Fibroblast of the aortic adventitia (primary cell): ENCODE measurements around the gene ATP6V0E1. TPM values are rescaled to one million over a fixed set of nuclear protein-coding genes. Genes with fewer than 3 reads are reported as not detected.

ENCODE experiments used
- DNase-seq: peaks from one replicate; pipeline ENCODE4 v3.0.0-alpha.2; 2010; ENCODE audit warnings: low read depth
- H3K4me3 ChIP-seq: 2 replicates; pipeline ENCODE4 v1.5.1; 2011; ENCODE audit warnings: low read depth, mild to moderate bottlenecking, control low read depth, low read length, moderate library complexity
- small RNA-seq: library from RNA; depleted of rRNA; stranded (forward); fragments of <200 nt; gene quantifications from one replicate; pipeline ENCODE3, GENCODE V24; 2012
- total RNA-seq: library from RNA; depleted of rRNA; stranded (reverse); fragments of >200 nt; gene quantifications from 2 replicates; pipeline ENCODE4 v1.2.3, GENCODE V29; 2012; ENCODE audit warnings: low replicate concordance
- TF ChIP-seq, protein P1 (sequence below): IDR thresholded peaks from 2 replicates; pipeline ENCODE4 v1.5.1; 2011; ENCODE audit warnings: mild to moderate bottlenecking, low read length, control low read depth, inconsistent platforms; ENCODE audit not compliant: insufficient read depth

The ATP6V0E1 gene
- total RNA-seq, 1 donor, result 229 TPM

DNA sequence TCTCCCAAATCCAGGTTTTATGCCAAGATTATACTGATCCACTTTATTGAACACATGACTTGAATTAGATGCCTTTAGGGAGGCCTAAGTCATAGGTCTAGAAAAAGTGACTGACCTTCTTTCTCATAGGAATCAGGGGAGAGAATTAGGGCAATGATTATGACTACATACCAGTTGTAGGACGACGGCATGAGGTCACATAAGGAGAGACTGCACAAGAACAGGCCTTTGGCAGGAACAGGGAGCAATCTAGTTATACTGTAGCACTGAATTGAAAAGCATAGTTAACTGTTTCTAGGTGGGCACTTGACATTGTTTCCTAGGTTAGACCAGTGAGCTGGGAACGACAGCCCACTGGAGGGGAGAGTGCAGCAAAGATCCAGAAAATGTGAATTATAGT is 95.3 kb downstream of the ATP6V0E1 start:
- TF ChIP-seq, protein P1, sequence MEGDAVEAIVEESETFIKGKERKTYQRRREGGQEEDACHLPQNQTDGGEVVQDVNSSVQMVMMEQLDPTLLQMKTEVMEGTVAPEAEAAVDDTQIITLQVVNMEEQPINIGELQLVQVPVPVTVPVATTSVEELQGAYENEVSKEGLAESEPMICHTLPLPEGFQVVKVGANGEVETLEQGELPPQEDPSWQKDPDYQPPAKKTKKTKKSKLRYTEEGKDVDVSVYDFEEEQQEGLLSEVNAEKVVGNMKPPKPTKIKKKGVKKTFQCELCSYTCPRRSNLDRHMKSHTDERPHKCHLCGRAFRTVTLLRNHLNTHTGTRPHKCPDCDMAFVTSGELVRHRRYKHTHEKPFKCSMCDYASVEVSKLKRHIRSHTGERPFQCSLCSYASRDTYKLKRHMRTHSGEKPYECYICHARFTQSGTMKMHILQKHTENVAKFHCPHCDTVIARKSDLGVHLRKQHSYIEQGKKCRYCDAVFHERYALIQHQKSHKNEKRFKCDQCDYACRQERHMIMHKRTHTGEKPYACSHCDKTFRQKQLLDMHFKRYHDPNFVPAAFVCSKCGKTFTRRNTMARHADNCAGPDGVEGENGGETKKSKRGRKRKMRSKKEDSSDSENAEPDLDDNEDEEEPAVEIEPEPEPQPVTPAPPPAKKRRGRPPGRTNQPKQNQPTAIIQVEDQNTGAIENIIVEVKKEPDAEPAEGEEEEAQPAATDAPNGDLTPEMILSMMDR, result no peak
- no peak overlapping the region for H3K4me3 ChIP-seq
- no peak for DNase-seq

Small RNA genes lying within 50 kb of the gene (small RNA-seq; reads per million reads assigned to genes)
- not detected for gene RF00019
- gene SNORA74B, result 4,254 reads per million, percentile 100 among the genes with 10 or more reads in this experiment

Other genes starting within 250 kb of the ATP6V0E1 start
- 22.2 and 44.1 TPM in 2 replicates for gene DUSP1, start 212.6 kb upstream of the ATP6V0E1 start, total RNA-seq
- 21.7 and 193 TPM in 2 replicates for gene ERGIC1, start 149.5 kb upstream of the ATP6V0E1 start, total RNA-seq
- 47.3 and 54.9 TPM in 2 replicates for gene RPL26L1, start 24.3 kb upstream of the ATP6V0E1 start, total RNA-seq
- 29.7 and 33.8 TPM in 2 replicates for gene CREBRF, start 72.6 kb downstream of the ATP6V0E1 start, total RNA-seq
- 10.8 and 20.9 TPM in 2 replicates for gene BNIP1, start 160.8 kb downstream of the ATP6V0E1 start, total RNA-seq